GM10266 (cell line): ENCODE results near the gene FOXI2.

Source experiments
- DNase-seq: peaks from one replicate; pipeline ENCODE4 v3.0.0; 2012; ENCODE audit errors: extremely low spot score
- TF ChIP-seq, protein P1 (sequence below): IDR thresholded peaks from 2 replicates; pipeline ENCODE4 v1.5.1; 2012; ENCODE audit warnings: mild to moderate bottlenecking, low read depth; ENCODE audit not compliant: control insufficient read depth, insufficient read depth; ENCODE audit errors: missing control alignments

The FOXI2 gene

GRCh38 chr10:127743205-127743604, 6.2 kb downstream of the FOXI2 start:
- TF ChIP-seq, protein P1, sequence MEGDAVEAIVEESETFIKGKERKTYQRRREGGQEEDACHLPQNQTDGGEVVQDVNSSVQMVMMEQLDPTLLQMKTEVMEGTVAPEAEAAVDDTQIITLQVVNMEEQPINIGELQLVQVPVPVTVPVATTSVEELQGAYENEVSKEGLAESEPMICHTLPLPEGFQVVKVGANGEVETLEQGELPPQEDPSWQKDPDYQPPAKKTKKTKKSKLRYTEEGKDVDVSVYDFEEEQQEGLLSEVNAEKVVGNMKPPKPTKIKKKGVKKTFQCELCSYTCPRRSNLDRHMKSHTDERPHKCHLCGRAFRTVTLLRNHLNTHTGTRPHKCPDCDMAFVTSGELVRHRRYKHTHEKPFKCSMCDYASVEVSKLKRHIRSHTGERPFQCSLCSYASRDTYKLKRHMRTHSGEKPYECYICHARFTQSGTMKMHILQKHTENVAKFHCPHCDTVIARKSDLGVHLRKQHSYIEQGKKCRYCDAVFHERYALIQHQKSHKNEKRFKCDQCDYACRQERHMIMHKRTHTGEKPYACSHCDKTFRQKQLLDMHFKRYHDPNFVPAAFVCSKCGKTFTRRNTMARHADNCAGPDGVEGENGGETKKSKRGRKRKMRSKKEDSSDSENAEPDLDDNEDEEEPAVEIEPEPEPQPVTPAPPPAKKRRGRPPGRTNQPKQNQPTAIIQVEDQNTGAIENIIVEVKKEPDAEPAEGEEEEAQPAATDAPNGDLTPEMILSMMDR, result no peak
- DNase-seq, result no peak

DNA sequence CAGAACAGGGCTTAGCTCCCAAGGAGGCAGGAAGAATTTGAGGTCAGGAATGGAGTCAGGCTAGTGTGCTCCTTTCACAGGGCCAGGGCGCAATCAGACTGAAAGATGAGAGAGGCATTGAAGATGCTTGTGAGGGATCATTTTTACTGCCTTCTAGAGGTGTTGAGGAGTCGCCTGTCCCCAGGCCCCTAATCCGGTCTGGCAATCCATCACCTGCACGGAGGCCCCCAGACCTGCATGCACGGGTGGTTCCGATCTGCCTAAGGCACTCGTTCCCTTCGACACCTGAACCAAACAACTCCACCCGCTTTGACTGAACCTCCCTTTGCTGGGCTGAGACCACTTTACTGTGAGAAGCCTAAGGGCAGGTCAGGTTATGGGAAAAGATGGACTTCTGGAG, 8.0 kb downstream of the FOXI2 start:
- TF ChIP-seq, protein P1, result no peak
- DNase-seq, result no peak

GRCh38 chr10:127745861-127746260, 8.9 kb downstream of the FOXI2 start:
- DNase-seq, result no peak
- TF ChIP-seq, protein P1, result no peak

- TF ChIP-seq, protein P1, result no peak
- DNase-seq, result no peak
Measured at GRCh38 chr10:127755753-127756152, 18.8 kb downstream of the FOXI2 start.

- DNase-seq, result no peak
- TF ChIP-seq, protein P1, result no peak
Measured at GRCh38 chr10:127756264-127756663, 19.3 kb downstream of the FOXI2 start.

- TF ChIP-seq, protein P1, result no peak
- DNase-seq, result no peak
Measured at GRCh38 chr10:127757033-127757432, 20.0 kb downstream of the FOXI2 start.

- TF ChIP-seq, protein P1, result no peak
- DNase-seq, result no peak
Measured at GRCh38 chr10:127759276-127759675, 22.3 kb downstream of the FOXI2 start.
